Spleen (tissue), 7 donors: ENCODE measurements around the gene CLEC17A.
"Not testable (repeated sequence)": the region's sequence is repeated elsewhere in the genome, so short reads cannot be mapped to it uniquely, and the experiment has no call there.

Experiments used
- CTCF ChIP-seq, 11 experiments: fragments of 200-600 bp in 7 of 11; fragments of 450-650 bp in 4 of 11; sonication (generic) in 4 of 11; IDR thresholded peaks in 8 of 11; conservative IDR thresholded peaks in 3 of 11; 1 replicate in 7 of 11; 2 replicates in 4 of 11; pipeline versions ENCODE4 v1.4.0 to v1.8.0; 2016 to 2021; ENCODE audit warnings: antibody characterized with exemption in 11 of 11, inconsistent platforms in 4 of 11, mild to moderate bottlenecking in 1 of 11
- POLR2A ChIP-seq, 3 donors: fragments of 450-650 bp; IDR thresholded peaks; one replicate each; pipeline ENCODE4 v1.5.1; 2017; ENCODE audit warnings: antibody characterized with exemption in 3 of 3, mild to moderate bottlenecking in 1 of 3
- POLR2AphosphoS5 ChIP-seq, 3 donors: sonication (generic); formaldehyde crosslinking; IDR thresholded peaks; one replicate each; pipeline ENCODE4 v1.5.1; 2017; ENCODE audit warnings: antibody characterized with exemption in 3 of 3
- donor health status: DM: no; HTN: no; CAD: no; lungs with moderate emphysema.
- donor health status: DM: no; HTN: no; CAD: no.
- donor health status: DM: no; HTN: no; CAD: no.

DNA sequence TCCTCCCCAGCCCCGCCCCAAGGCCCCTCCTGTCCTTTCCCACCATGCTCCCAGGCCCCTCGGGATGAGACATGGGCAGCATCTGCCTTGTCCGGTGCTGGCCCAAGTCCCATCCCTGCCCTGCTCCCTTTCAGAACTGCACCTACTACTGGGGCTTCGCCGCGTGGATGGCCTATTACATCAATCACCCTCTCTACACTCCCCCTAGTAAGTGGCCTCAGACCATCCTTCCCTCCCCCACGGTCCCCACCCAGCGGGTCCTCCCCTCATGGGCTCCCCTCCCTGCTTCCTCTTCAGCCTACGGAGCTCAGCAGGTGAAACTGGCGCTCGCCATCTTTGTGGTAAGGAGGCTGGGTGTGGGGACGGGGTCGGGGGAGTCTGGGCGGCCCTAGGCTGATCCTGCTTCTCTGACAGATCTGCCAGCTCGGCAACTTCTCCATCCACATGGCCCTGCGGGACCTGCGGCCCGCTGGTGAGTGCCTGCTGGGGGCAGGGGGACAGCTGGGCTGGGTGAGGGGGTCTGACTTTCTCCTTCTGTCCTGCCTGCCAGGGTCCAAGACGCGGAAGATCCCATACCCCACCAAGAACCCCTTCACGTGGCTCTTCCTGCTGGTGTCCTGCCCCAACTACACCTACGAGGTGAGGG, 18.1 kb upstream of the CLEC17A start:
- not testable (repeated sequence) for TF ChIP-seq CTCF (IDR thresholded peaks at IDR 0.05 in 8 of 11, conservative IDR thresholded peaks at IDR 0.05 in 3 of 11); POLR2A (IDR thresholded peaks at IDR 0.05)
- TF ChIP-seq POLR2AphosphoS5 (IDR thresholded peaks at IDR 0.05), result peak in 1 of 3 donors; percentile 4
